A673 (cell line): ENCODE measurements around the gene ALKBH4.

ENCODE experiments used
- EZH2 ChIP-seq: fragments of 200-600 bp; sonication (generic); IDR thresholded peaks from 2 replicates; pipeline ENCODE4 v1.6.1; 2017; ENCODE audit warnings: borderline replicate concordance, low read depth, mild to moderate bottlenecking, mixed read lengths, antibody characterized with exemption, low read length; ENCODE audit not compliant: poor library complexity, severe bottlenecking
- TF ChIP-seq, protein P1 (sequence below): fragments of 300-800, 200-600 bp; sonication (generic); conservative IDR thresholded peaks from 2 replicates; pipeline ENCODE4 v1.5.1; 2017; ENCODE audit warnings: low read depth, mild to moderate bottlenecking, antibody characterized with exemption, low read length, moderate library complexity, mixed read lengths

DNA sequence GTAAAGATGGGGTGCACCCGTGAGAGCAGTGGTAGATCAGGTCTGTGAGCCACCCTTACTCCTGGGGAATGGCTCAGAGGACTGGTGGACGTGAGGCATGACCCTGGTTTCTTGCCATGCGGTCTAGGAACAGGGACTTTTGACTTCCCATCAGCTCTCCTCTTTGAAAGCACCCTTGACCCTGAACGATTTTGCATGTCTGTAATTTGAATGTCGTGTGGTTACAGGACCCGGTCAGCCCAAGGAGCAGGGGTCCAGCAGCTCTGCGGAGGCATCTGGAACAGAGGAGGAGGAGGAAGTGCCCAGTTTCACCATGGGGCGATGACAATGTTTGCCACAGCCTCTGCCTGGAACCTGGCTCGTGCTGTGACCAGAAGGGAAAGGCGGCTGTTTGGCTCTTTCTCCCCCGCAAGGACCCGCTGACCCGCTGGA, 39.9 kb downstream of the ALKBH4 start:
- TF ChIP-seq, protein P1, sequence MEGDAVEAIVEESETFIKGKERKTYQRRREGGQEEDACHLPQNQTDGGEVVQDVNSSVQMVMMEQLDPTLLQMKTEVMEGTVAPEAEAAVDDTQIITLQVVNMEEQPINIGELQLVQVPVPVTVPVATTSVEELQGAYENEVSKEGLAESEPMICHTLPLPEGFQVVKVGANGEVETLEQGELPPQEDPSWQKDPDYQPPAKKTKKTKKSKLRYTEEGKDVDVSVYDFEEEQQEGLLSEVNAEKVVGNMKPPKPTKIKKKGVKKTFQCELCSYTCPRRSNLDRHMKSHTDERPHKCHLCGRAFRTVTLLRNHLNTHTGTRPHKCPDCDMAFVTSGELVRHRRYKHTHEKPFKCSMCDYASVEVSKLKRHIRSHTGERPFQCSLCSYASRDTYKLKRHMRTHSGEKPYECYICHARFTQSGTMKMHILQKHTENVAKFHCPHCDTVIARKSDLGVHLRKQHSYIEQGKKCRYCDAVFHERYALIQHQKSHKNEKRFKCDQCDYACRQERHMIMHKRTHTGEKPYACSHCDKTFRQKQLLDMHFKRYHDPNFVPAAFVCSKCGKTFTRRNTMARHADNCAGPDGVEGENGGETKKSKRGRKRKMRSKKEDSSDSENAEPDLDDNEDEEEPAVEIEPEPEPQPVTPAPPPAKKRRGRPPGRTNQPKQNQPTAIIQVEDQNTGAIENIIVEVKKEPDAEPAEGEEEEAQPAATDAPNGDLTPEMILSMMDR, result no peak
- TF ChIP-seq EZH2, result no peak
